HG03342 (cell line): ENCODE results near the gene COQ10A.

Source experiments
- ATAC-seq: cut with Tn5 transposase; IDR thresholded peaks from one replicate; pipeline ENCODE4 v1.9.1; 2021; ENCODE audit warnings: mild to moderate bottlenecking, moderate library complexity; ENCODE audit not compliant: unreplicated experiment

The COQ10A gene

GRCh38 chr12:56308714-56309113 is 42.0 kb downstream of the COQ10A start:
- no peak for ATAC-seq

- no peak for ATAC-seq
Observed at GRCh38 chr12:56311003-56311402, 44.3 kb downstream of the COQ10A start.

- ATAC-seq, result no peak
Observed at GRCh38 chr12:56315249-56315621, 48.5 kb downstream of the COQ10A start.

- ATAC-seq, result peak; percentile 88
Observed at GRCh38 chr12:56315622-56316473, 49.1 kb downstream of the COQ10A start, which contains the start of gene CNPY2. Gene CNPY2, minus strand, starts transcription at chr12:56315988. Its CDS starts 771 bp downstream, at chr12:56315217.

GRCh38 chr12:56317675-56318074 is 50.9 kb downstream of the COQ10A start:
- no peak for ATAC-seq
